Measurements from ENCODE around the gene TSC2. TPM values are rescaled to one million over a fixed set of nuclear protein-coding genes. Genes with fewer than 3 reads are reported as not detected.

The TSC2 gene
- total and polyA plus RNA-seq, 2 of the 13 experiments (the other 11 are each of a cell fraction or from before 2014, with no cell fraction given), result 19.6 to 40.4 TPM

DNA sequence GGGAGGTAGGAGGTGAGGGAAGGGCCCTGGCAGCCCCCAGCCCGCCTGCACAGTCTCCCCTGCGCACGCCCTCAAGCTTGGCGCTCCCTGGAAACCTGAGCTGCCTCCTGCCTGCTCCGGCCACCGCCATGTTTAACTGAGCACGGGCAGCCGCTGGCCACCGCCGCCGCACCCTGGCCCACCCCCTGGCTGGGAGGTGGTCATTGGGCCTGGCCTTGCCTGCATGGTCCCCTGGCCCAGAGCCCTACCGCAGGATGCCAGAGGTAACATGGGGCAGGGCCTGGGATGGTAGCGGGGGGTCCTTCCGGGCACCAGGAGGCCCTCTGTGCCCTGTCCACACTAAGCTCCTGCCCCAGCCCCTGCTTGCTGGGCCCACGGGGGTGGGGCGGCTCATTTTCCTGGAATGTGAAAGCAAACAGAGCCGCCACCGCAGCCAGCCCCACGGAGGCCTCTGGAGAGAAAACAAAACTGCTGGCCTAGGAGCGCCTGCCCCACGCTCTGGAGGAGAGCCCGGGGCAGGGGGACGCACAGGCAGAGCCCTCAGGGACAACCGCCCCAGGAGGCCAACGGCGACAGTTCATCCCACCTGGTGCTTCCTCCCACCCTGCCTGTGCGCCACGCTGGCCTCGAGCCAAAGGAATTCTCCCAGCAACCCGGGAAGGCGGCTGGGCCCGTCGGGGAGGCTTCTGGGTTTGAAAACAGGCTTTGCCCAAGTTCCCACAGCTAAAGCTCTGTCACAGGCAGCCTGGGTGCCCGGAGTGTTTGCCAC is 12.2 kb upstream of the TSC2 start (continued):
- TF ChIP-seq AHDC1 (CRISPR knock-in tag; IDR thresholded peaks at IDR 0.05; ENCODE audit: borderline replicate concordance) (peak; percentile 54; the same call in 1 of the 2 replicates), ZNF703 (CRISPR knock-in tag; IDR thresholded peaks at IDR 0.05; ENCODE audit: borderline replicate concordance) (no peak; the same call in 1 of the 2 replicates), PAX8 (CRISPR knock-in tag; IDR thresholded peaks at IDR 0.05; ENCODE audit: borderline replicate concordance) (no peak; the same call in 1 of the 2 replicates), ZNF350 (CRISPR knock-in tag; IDR thresholded peaks at IDR 0.05; ENCODE audit: borderline replicate concordance, low read depth) (peak; percentile 58; the same call in 1 of the 2 replicates), ZNF484 (CRISPR knock-in tag; IDR thresholded peaks at IDR 0.05; ENCODE audit: borderline replicate concordance, low read depth) (no peak), ZNF446 (CRISPR knock-in tag; IDR thresholded peaks at IDR 0.05) (no peak), PHF20 (CRISPR knock-in tag; IDR thresholded peaks at IDR 0.05) (no peak), ARNT2 (CRISPR knock-in tag; IDR thresholded peaks at IDR 0.05; ENCODE audit: low read depth) (peak; percentile 88), ZKSCAN1 (IDR thresholded peaks at IDR 0.05; ENCODE audit: low read length) (no peak), ZNF607 (CRISPR knock-in tag; IDR thresholded peaks at IDR 0.05; ENCODE audit: borderline replicate concordance) (0 out of 2 replicates have a peak, but pooled peaks have one; percentile 26), ZNF263 (CRISPR knock-in tag; IDR thresholded peaks at IDR 0.05) (no peak; the same call in 1 of the 2 replicates), BHLHE40 (IDR thresholded peaks at IDR 0.05; ENCODE audit: low read length) (no peak), ZNF382 (CRISPR knock-in tag; IDR thresholded peaks at IDR 0.05; ENCODE audit: borderline replicate concordance) (no peak), ZNF839 (CRISPR knock-in tag; IDR thresholded peaks at IDR 0.05; ENCODE audit: borderline replicate concordance) (no peak), ZBTB7B (CRISPR knock-in tag; IDR thresholded peaks at IDR 0.05) (peak; percentile 98), ZSCAN12 (CRISPR knock-in tag; IDR thresholded peaks at IDR 0.05) (no peak), ZNF740 (CRISPR knock-in tag; IDR thresholded peaks at IDR 0.05) (no peak; the same call in 1 of the 2 replicates), ZNF788 (CRISPR knock-in tag; IDR thresholded peaks at IDR 0.05; ENCODE audit: borderline replicate concordance) (peak; percentile 89), ZNF143 (CRISPR knock-in tag; IDR thresholded peaks at IDR 0.05) (peak; percentile 60)
- TF ChIP-seq, protein P1, sequence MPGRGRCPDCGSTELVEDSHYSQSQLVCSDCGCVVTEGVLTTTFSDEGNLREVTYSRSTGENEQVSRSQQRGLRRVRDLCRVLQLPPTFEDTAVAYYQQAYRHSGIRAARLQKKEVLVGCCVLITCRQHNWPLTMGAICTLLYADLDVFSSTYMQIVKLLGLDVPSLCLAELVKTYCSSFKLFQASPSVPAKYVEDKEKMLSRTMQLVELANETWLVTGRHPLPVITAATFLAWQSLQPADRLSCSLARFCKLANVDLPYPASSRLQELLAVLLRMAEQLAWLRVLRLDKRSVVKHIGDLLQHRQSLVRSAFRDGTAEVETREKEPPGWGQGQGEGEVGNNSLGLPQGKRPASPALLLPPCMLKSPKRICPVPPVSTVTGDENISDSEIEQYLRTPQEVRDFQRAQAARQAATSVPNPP (CRISPR knock-in tag; IDR thresholded peaks at IDR 0.05), result no peak
- TF ChIP-seq, protein P2, sequence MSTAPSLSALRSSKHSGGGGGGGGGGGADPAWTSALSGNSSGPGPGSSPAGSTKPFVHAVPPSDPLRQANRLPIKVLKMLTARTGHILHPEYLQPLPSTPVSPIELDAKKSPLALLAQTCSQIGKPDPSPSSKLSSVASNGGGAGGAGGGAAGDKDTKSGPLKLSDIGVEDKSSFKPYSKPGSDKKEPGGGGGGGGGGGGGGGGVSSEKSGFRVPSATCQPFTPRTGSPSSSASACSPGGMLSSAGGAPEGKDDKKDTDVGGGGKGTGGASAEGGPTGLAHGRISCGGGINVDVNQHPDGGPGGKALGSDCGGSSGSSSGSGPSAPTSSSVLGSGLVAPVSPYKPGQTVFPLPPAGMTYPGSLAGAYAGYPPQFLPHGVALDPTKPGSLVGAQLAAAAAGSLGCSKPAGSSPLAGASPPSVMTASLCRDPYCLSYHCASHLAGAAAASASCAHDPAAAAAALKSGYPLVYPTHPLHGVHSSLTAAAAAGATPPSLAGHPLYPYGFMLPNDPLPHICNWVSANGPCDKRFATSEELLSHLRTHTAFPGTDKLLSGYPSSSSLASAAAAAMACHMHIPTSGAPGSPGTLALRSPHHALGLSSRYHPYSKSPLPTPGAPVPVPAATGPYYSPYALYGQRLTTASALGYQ (CRISPR knock-in tag; IDR thresholded peaks at IDR 0.05), result peak; percentile 87; the same call in 1 of the 2 replicates
